ENCODE measurements around the gene ABO. TPM values are rescaled to one million over a fixed set of nuclear protein-coding genes. Genes with fewer than 3 reads are reported as not detected.
"Not testable (repeated sequence)": the region's sequence is repeated elsewhere in the genome, so short reads cannot be mapped to it uniquely, and the experiment has no call there.

The ABO gene
- total and polyA plus RNA-seq, 2 donors (not counting 1 experiment from before 2014, with no cell fraction given), result not detected

DNA sequence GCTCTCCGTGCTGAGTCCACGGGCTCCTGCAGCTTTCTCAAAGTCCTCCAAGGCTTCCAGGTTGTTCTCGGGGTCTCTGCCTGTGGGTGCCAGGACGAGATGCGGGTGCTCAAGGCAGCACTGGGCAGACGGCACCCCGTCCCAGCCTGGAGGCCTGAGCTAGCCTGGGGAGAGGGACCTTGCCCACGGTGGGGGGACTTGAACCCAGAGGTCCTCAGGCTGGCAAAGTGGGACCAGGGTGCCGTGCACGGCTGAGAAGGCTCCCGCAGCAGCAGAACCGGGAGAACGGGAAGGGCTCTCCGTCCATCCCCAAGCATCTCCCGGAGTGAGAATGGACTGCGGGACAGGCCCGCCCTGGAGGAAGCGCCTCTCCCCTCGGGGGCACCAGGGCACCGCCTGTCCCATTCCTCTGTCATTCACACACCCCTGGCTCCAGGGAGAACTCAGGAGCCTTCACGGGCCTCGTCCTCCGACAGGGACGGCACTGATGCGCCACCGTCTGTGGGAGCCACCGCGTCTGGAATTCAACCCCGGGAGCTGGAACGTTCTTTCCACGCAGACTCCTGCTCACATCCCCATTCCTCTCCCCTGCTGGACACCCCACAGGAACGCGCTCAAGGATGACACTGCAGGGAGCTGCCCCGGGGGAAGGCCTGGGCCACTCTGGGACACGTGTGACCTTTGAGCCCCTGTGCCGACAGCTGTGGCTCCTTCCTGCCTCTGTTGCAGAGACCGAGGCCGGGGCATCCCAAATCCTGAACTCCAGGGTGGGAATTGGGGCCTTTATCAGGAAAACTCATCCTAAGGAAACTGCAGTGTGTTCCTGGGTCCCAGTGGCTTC lies 49.6 kb downstream of the ABO start:
- Mint-ChIP-seq H3K27ac (no peak overlapping the region), H3K9me3 (ENCODE audit: insufficient read depth) (no peaks in the 10 kb centered on the region), H3K27me3 (peaks cover 23% of the 10 kb centered on the region), H3K4me1 (no peaks in the 10 kb centered on the region), H3K4me3 (no peak overlapping the region)
- DNase-seq (no peak), ATAC-seq (ENCODE audit: low read depth) (no peak)
- Histone ChIP-seq H3K9ac (ENCODE audit: low read length) (no peak overlapping the region), H3K4me2 (replicated peaks; ENCODE audit: low read depth, low read length, poor library complexity, severe bottlenecking) (no peak overlapping the region), H3K4me3 (ENCODE audit: control extremely low read depth in 1 of 5, extremely low read depth in 1 of 5, insufficient read depth in 1 of 5, low read depth in 2 of 5, low read length in 4 of 5) (no peak overlapping the region), H3K4me1 (ENCODE audit: control insufficient read depth in 2 of 2, insufficient read depth in 2 of 2, low read length in 2 of 2) (no peaks in the 10 kb centered on the region), H3K27ac (ENCODE audit: low read length in 2 of 2) (no peak overlapping the region), H2AFZ (ENCODE audit: insufficient read depth, low read depth, low read length, poor library complexity, severe bottlenecking) (no peak overlapping the region), H3K79me2 (ENCODE audit: control insufficient read depth, insufficient read depth, low read length) (no peaks in the 10 kb centered on the region), H3K9me3 (ENCODE audit: control extremely low read depth in 1 of 3, control insufficient read depth in 2 of 3, insufficient read depth in 1 of 3, low read length in 2 of 3) (no peaks in the 10 kb centered on the region), H3K36me3 (replicated peaks in 1 of 2; ENCODE audit: control extremely low read depth in 1 of 2, control insufficient read depth in 1 of 2, extremely low read depth in 1 of 2, insufficient read depth in 2 of 2, low read length in 1 of 2) (no peaks in the 10 kb centered on the region), H3K27me3 (replicated peaks in 1 of 4; ENCODE audit: control extremely low read depth in 1 of 4, control insufficient read depth in 3 of 4, insufficient read depth in 4 of 4, low read length in 3 of 4) (no peaks in the 10 kb centered on the region), H4K20me1 (ENCODE audit: control insufficient read depth, insufficient read depth, low read length, poor library complexity, severe bottlenecking) (no peaks in the 10 kb centered on the region)
- ChIA-PET POLR2A (no interaction called here), CTCF (interaction anchor here (0.7 kb wide), 1 partner anchor 112 kb away, joined by 3 read pairs; no protein-coding TSS in a partner anchor)
- no peak for TF ChIP-seq CTCF (IDR thresholded peaks at IDR 0.05)
- TF ChIP-seq EZH2 (IDR thresholded peaks at IDR 0.05; ENCODE audit: borderline replicate concordance, insufficient read depth, low read depth, low read length, poor library complexity, severe bottlenecking), result no peak
- intact Hi-C loops (cut with micrococcal nuclease), result no loop called here
- 90% methylated on average over 38 of the region's 38 CpGs for WGBS (ENCODE audit: insufficient coverage)

DNA sequence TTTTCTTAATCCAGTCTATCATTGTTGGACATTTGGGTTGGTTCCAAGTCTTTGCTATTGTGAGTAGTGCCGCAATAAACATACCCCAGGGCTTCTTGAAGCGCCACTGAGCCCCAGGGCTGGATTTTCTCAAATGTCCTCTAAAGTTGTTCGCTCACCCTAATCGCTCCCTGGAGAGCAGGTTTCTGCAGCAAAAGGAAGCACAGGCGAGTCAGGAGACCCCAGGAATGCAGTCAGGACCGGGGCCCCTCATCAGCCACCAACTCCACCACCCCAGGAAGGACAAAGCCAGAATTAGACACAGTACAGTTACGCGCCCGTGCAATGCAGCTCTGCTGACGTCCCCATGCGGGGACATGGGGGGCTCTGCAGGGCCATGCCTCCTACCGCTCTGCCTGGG lies 50.2 kb downstream of the ABO start:
- 87% methylated on average over 10 of the region's 12 CpGs for WGBS (ENCODE audit: insufficient coverage)
- no peak overlapping the region for H2AFZ ChIP-seq (ENCODE audit: insufficient read depth, low read depth, low read length, poor library complexity, severe bottlenecking)
- intact Hi-C loops (cut with micrococcal nuclease), result no loop called here
- H3K4me2 ChIP-seq (replicated peaks; ENCODE audit: low read depth, low read length, poor library complexity, severe bottlenecking), result no peak overlapping the region
- no peak for DNase-seq
- no peak overlapping the region for H3K27ac ChIP-seq (ENCODE audit: low read length in 2 of 2)
- CTCF ChIA-PET, result no interaction called here
- no peaks in the 10 kb centered on the region for H3K27me3 ChIP-seq (replicated peaks in 1 of 4; ENCODE audit: control extremely low read depth in 1 of 4, control insufficient read depth in 3 of 4, insufficient read depth in 4 of 4, low read length in 3 of 4)
- Mint-ChIP-seq H3K4me3 (no peak overlapping the region), H3K9me3 (ENCODE audit: insufficient read depth) (no peaks in the 10 kb centered on the region), H3K27ac (no peak overlapping the region), H3K27me3 (peaks cover 23% of the 10 kb centered on the region), H3K4me1 (no peaks in the 10 kb centered on the region)
- H3K4me3 ChIP-seq (ENCODE audit: control extremely low read depth in 1 of 5, extremely low read depth in 1 of 5, insufficient read depth in 1 of 5, low read depth in 2 of 5, low read length in 4 of 5), result no peak overlapping the region
- H3K4me1 ChIP-seq (ENCODE audit: control insufficient read depth in 2 of 2, insufficient read depth in 2 of 2, low read length in 2 of 2), result no peaks in the 10 kb centered on the region
- POLR2A ChIA-PET, result no interaction called here
- no peaks in the 10 kb centered on the region for H4K20me1 ChIP-seq (ENCODE audit: control insufficient read depth, insufficient read depth, low read length, poor library complexity, severe bottlenecking)
- H3K36me3 ChIP-seq (replicated peaks in 1 of 2; ENCODE audit: control extremely low read depth in 1 of 2, control insufficient read depth in 1 of 2, extremely low read depth in 1 of 2, insufficient read depth in 2 of 2, low read length in 1 of 2), result no peaks in the 10 kb centered on the region
- no peaks in the 10 kb centered on the region for H3K79me2 ChIP-seq (ENCODE audit: control insufficient read depth, insufficient read depth, low read length)
- no peaks in the 10 kb centered on the region for H3K9me3 ChIP-seq (ENCODE audit: control extremely low read depth in 1 of 3, control insufficient read depth in 2 of 3, insufficient read depth in 1 of 3, low read length in 2 of 3)
- ATAC-seq (ENCODE audit: low read depth), result no peak
- no peak overlapping the region for H3K9ac ChIP-seq (ENCODE audit: low read length)
- TF ChIP-seq EZH2 (IDR thresholded peaks at IDR 0.05; ENCODE audit: borderline replicate concordance, insufficient read depth, low read depth, low read length, poor library complexity, severe bottlenecking), result no peak
- TF ChIP-seq CTCF (IDR thresholded peaks at IDR 0.05), result no peak

- CTCF ChIA-PET, result not testable (repeated sequence)
Measured at GRCh38 chr9:133223159-133223756, 51.7 kb downstream of the ABO start.

More at GRCh38 chr9:133223159-133223756, 51.7 kb downstream of the ABO start:
- H3K4me1 ChIP-seq (ENCODE audit: control insufficient read depth in 2 of 2, insufficient read depth in 2 of 2, low read length in 2 of 2); POLR2A ChIA-PET; H3K36me3 ChIP-seq (replicated peaks in 1 of 2; ENCODE audit: control extremely low read depth in 1 of 2, control insufficient read depth in 1 of 2, extremely low read depth in 1 of 2, insufficient read depth in 2 of 2, low read length in 1 of 2); DNase-seq; H4K20me1 ChIP-seq (ENCODE audit: control insufficient read depth, insufficient read depth, low read length, poor library complexity, severe bottlenecking); H3K4me2 ChIP-seq (replicated peaks; ENCODE audit: low read depth, low read length, poor library complexity, severe bottlenecking); H3K4me3 ChIP-seq (ENCODE audit: control extremely low read depth in 1 of 5, extremely low read depth in 1 of 5, insufficient read depth in 1 of 5, low read depth in 2 of 5, low read length in 4 of 5); H3K4me1 Mint-ChIP-seq; intact Hi-C loops (cut with micrococcal nuclease); H3K4me3 Mint-ChIP-seq; H3K27ac Mint-ChIP-seq; H3K9ac ChIP-seq (ENCODE audit: low read length); H3K27ac ChIP-seq (ENCODE audit: low read length in 2 of 2); H3K79me2 ChIP-seq (ENCODE audit: control insufficient read depth, insufficient read depth, low read length); H2AFZ ChIP-seq (ENCODE audit: insufficient read depth, low read depth, low read length, poor library complexity, severe bottlenecking); H3K9me3 Mint-ChIP-seq (ENCODE audit: insufficient read depth); ATAC-seq (ENCODE audit: low read depth); H3K27me3 ChIP-seq (replicated peaks in 1 of 4; ENCODE audit: control extremely low read depth in 1 of 4, control insufficient read depth in 3 of 4, insufficient read depth in 4 of 4, low read length in 3 of 4); H3K9me3 ChIP-seq (ENCODE audit: control extremely low read depth in 1 of 3, control insufficient read depth in 2 of 3, insufficient read depth in 1 of 3, low read length in 2 of 3): not testable (repeated sequence)
- 38% methylated on average over 9 of the region's 13 CpGs for WGBS (ENCODE audit: insufficient coverage)
- H3K27me3 Mint-ChIP-seq, result peaks cover 28% of the 10 kb centered on the region

Data from B cell (primary cell).